Measurements from ENCODE around the gene GGTLC1. TPM values are rescaled to one million over a fixed set of nuclear protein-coding genes. Genes with fewer than 3 reads are reported as not detected.
"Not testable (repeated sequence)": the region's sequence is repeated elsewhere in the genome, so short reads cannot be mapped to it uniquely, and the experiment has no call there.

GGTLC1 gene
- total RNA-seq, 1 donor from 2014 or later: not detected

DNA sequence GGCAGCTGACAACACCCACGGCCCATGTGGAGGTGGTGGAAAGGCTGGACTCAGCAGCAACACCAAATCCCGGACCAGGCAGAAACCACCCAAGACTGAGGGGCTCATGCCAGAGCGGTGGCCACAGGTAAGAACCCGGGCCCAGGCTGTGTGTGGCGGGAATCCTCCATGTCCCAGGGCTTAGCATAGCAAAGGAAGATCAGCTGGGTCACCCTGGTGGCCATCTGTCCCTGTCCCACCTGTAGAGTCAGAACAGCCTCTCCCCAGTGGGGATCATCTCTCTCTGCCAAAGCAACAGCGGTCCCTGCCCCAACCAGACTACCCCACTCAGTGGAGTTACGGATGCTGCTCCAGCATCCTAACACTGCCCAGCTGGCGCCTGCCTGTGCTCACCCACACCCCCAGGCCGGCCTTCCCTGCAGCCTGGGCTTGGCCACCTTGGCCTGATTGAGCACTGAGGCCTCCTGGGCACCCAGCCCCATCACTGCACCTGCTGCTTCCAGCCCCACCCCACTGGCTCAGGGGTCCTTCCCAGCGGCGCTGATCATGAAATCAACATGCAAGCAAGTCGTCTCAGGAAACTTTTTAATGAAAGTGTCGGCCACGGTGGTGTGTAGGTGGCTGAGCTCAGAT, 5.5 kb upstream of the GGTLC1 start:
- not testable (repeated sequence) for DNase-seq (ENCODE audit: low spot score)

DNA sequence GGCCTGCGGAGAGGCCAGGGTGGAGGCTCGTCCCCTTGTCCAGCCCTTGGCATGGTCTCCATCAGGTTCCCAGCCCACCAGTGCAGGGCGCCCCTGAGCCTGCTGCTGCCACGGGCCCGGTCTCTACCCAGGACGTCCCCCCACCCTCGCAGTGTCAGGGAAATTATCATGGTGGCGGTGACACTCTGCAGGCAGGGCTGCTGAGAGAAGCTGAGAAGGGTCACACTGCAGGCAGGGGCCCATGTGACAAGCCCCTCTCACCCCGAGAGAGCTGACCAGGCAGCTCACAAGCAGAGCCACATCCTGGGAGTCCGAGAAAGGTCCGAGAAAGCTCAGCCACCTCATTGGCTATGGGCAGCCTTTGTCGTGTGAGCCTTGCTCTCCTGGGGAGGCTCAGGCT, 4.9 kb upstream of the GGTLC1 start:
- not testable (repeated sequence) for DNase-seq (ENCODE audit: low spot score)

DNA sequence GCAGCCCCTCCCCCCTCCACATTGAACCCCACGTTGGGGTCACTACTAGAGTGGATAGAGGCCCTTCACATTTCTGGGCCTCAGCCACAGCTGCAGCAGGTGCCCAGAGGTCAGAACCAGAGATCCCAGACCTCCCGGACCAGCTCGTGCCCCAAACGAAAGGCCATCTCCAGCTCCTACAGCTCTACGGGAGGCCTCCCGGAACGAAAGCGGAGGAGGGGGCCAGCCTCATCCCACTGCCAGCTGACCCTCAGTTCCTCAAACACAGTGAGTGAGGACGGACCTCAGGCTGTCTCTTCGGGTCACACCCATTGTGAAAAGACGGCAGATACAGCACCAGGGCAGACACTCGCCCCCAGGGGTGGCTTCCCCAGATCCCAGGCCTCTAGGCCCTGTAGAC, 1.7 kb upstream of the GGTLC1 start:
- not testable (repeated sequence) for DNase-seq (ENCODE audit: low spot score)

DNA sequence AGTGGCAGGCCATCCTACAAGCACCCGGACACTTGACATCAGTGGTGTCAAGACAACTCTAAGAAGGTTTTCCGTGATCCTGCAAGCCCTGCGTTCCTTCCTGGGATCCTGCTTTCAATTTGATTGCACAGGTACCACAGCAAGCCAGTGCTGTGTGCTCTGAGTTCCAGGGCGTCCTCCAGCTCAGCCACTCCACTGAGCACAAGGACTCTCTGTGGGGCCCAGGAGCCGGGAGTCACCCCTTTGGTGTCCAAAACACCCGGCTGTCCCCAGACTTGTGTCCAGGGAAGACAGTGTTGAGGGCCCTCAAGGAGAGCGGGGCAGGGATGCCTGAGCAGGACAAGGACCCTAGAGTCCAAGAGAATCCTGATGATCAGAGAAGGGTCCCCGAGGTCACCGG, 387 bp upstream of the GGTLC1 start:
- DNase-seq (ENCODE audit: low spot score): not testable (repeated sequence)

DNA sequence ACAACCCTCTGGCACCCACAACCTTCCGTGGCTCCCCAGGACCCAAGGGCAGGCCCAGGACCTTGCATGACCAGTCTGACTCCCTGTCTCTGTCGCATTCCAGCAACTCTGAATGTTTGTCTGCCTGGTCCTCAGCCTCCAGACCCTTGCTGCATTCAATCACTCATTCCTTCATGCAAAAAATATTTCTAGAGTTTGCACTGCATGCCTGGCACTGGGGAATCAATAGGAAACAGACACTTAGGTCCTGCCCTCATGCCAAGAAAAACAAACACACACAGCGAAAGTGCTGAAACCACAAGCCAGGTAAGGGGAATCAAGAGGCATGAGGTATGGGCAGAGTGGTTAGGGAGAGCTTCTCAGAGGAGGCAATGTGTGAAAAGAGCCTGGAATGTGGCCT, 1.9 kb downstream of the GGTLC1 start:
- DNase-seq (ENCODE audit: low spot score): not testable (repeated sequence)

DNA sequence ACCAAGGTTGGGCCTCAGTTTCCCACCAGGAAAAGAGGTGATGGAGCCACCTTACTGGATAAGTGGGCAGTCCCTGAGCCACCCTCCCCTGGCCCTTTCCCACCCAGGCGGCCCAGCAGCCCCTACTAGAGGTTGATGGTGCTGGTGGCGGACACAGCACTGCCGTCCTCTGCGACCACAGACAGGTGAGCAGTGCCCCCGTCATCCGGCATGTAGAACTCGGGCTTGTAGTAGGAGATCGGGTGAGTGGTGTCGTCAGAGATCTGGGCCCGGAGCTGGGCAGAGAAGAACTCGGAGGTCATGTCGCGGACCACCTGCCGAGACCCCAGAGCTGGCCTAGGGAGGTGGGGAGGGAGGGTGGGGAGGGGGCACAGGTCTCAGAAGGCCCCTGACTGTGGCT, 2.3 kb downstream of the GGTLC1 start:
- DNase-seq (ENCODE audit: low spot score): not testable (repeated sequence)

DNA sequence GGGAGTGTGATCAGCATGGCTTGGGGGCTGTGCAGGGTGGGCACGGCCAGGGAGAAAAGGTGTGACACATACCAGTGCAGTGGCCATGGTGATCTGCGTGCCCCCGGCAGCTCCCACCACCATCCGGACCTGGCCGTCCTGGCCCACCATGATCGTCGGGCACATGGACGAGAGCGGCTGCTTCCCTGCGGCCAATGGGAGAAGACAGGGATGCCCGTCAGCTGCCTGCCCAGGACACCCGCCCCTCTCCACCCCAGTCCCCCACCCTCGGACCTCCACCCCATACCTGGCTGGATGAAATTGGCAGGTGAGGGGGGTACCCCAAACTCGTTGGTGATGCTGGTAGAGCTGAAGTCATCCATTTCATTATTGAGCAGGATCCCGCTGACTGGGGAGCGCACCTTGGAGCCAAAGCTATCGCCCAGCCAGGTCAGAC, 2.8 kb downstream of the GGTLC1 start:
- DNase-seq (ENCODE audit: low spot score): not testable (repeated sequence)

DNA sequence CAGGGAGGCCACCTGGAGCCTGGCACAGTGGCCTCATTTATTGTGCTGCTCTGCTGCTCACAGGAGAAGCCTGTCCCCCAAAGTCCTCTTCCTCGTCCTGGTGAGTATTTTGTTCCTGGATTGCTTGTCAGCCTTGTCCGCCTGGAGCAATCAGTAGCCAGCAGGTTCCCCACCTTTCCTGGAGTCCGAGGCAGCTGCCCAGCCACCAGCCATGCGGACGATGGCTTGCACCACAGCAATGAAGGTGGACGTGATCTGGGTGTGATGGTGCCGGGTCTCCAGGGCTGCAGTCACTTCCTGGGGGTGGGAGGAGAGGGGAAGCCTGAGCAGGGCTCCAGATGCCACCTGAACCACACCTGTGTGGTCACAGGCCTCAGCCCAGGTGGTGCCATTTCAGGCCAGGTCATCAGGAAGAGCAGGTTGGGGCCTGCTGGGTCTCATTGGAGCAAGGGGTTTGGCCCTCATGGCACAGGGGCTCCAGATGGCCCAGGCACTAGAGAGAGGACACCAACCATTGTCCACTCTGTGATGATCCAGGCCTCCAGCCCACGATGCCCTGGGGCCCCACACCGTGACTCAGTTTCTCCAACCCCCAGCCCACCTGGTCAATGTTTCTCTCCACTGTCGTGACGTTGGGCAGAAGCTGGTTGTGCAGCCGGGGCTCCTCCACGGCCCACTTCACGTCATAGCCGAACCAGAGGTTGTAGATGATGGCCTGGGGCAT, 3.4 kb downstream of the GGTLC1 start:
- not testable (repeated sequence) for DNase-seq (ENCODE audit: low spot score)

DNA sequence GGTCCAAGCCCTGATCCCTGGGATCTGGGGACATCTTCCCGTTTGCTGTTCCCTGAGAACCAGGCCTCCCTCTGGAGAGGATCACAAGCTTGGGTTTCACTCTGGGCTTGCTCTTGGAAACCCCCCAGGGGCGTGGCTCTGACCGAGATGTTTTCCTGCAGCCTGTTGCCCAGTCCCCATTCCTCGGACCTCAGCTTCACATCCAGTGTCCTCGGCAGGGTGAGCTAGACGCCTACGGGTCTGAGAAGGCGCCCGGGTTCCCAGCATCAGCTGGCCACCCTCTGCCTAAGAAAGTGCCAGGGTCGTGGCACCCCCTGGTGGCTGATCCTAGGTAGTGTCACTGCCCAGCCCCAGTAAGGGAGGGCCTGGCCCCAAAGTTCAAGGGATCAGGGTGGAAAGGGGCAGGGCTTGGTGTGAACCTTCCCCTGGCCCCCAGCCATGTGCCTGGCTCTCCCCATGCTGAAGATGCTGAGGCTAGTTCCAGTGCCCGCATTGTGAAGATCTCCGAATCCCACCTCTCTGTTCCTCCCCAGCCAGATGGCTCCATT, 4.0 kb downstream of the GGTLC1 start:
- not testable (repeated sequence) for DNase-seq (ENCODE audit: low spot score)

DNA sequence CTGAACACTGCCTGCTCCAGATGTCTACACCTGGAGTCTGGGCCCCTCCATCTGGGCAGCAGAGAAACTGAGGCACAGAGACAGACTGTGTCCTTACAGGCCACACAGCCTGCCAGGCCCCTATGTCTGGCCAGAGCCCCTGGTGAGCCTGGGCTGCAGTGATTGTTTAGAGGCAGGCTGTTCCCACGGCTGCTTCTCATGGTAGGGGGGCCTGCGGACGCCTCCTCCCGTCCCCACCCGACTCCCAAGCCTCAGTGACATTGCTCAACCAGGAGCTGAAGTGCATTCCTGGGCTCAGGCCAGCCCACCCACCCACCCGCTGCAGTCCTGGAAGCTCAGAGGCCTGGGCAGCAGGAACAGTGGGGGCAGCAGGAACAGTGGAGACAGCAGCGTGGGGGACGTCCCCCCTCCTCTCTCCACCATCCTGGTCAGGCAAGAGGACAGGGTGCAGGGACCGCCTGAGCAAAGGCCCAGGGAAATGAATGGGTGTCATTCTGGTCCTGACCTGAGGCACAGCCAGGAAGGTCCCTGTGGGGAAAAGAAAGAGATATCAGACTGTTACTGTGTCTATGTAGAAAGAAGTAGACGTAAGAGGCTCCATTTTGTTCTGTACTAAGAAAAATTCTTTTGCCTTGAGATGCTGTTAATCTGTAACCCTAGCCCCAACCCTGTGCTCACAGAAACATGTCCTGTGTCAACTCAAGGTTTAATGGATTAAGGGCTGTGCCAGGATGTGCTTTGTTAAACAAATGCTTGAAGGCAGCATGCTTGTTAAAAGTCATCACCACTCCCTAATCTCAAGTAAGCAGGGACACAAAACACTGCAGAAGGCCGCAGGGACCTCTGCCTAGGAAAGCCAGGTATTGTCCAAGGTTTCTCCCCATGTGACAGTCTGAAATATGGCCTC, 6.2 kb downstream of the GGTLC1 start:
- DNase-seq (ENCODE audit: low spot score): peak; percentile 4

DNA sequence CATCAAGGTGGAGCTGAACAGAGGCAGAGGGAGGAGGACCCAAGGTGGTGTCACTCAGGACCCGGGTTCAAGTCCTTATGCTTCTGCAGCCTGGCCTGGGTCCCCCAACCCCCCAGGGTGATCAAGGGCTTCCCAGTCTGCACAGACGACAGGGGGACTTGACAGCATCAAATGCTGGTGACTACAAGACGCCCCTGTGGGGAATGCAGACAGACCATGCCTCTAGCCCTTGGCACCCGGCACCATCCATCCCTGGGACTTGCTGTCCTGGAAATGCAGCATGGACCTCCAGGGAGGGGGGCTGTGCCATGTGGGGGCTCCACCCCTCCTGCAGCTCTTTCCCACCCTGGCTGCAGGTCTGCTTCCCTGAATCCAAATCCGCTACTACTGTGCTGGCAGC, 7.1 kb downstream of the GGTLC1 start:
- not testable (repeated sequence) for DNase-seq (ENCODE audit: low spot score)

DNA sequence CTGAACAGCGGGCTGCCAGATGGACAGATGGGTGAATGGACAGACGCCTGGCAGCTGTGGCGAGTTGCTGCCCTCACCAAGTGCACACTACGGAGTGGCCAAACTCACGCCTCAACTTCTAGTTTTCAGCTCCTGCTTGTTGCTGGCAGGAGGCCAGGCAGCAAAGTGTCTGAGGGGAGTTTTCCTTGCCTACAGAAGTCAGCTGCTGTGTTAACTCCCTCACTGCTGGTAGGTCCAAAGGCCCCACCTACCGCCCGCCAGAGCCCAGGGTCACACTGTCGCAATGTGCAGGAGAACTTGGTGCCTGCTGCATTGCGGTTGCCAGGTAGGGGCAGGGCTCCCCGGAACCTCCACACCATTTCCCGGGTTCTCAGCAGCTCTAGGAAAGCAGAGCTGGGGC, 7.6 kb downstream of the GGTLC1 start:
- peak; percentile 7 for DNase-seq (ENCODE audit: low spot score)

DNA sequence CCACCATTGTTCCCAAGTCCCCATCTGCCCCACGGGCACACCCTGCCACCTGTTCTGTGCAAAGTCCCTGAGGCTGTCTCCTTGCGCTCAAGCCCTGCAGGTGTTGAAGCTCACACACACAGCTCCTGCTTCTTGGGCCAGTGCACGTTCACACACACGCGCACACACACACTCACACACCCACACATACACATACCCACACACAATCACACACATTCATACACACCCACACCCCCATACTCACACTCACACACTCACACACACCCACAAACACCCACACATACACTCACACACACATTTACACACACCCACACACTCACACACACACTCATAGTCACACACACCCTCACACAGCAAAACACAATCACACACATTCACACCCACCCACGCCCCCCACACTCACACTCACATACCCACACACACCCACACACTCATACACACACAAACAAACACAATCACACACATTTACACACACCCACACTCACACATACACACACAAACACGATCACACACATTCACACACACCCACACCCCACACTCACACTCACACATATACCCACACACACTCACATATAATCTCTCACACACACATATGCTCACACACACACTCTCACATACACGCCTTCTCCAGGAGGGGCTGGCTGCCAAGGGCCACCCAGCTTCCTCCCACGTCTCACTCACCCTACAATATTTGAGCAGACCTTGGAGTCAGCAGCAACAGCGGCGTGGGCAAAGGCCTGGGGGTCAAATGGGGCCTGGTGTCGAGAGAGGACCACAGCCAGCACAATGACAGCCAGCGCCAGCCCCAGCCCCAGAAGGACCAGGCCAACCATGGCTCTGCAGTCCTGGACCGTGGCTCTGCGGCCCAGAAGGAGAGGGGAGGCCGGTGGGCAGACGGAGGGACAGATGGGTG, 8.4 kb downstream of the GGTLC1 start:
- DNase-seq (ENCODE audit: low spot score): not testable (repeated sequence)

DNA sequence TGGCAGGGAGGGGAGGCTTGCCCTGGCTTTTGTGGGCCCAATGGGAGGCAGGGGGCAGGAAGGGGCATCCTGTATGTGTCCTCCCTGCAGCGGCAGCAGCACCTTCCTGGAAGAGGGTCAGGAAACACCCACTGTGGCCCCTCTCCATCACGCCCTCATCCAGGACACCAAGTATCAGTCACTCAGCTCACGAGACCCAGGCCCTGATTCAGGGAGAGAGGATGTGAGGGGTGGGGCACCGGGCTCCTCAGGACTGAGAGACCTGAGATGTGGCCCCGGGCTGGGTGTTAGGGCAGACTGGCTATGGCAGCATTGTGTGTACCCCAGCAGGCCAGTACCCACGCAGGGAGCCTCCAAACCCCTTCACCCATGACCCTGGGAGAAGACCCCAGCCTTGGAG, 9.2 kb downstream of the GGTLC1 start:
- not testable (repeated sequence) for DNase-seq (ENCODE audit: low spot score)

DNA sequence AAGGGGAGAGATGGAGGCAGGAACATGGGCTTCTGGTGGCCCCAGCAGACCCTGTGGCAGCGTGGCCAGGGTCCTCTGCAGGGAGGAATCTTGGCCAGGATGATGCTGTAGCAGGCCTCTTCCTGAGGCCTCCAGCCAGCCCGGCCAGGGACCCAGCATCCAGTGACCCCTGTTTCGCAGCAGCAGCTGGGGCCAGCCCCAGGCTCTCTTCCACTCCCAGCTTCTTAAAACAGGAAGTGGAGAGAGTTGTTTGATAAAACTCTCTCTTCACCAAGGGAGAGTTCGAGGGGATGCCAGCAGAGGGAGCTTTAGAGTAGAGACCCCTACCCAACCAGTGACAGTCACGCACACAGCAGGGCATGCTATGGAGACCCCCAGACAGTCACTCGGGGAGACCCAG, 10.1 kb downstream of the GGTLC1 start:
- not testable (repeated sequence) for DNase-seq (ENCODE audit: low spot score)

DNA sequence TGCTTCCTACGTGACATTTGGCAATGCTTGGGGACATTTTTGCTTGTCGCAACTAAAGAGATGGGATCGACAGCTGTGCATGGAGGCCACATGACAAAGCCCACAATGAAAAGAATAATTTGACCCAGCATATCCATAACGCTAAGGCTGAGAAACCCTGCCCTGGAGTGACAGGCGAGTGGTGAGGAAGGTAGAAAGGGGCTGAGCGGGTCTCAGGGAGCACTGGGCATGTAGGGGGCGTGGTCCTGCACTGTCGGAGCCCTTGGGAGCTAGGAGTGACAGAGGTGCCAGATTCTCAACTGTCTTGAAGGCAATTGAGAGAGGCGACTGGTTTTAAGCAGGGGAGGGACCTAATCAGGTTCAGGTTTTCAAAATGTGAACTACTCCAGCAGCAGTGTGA, 13.6 kb downstream of the GGTLC1 start:
- DNase-seq (ENCODE audit: low spot score): no peak

DNA sequence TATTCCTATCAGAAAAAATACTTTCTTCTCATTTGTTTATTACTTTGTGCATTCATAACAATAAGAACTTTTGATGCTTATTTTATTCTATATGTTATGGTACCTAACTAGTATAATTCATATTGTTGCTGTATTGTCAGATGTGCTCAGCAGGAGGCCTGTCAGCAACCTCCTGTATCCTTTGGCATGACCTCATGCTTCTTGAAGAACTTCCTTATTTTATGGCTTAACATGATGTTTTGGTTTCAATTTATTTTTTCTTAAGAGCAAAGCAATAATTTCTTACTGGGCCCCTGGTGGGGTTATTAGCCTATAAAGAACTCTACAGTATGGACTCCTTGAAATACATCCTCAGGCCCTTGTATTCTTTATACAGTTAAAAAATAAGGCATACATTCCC, 17.3 kb downstream of the GGTLC1 start:
- no peak for DNase-seq (ENCODE audit: low spot score)

DNA sequence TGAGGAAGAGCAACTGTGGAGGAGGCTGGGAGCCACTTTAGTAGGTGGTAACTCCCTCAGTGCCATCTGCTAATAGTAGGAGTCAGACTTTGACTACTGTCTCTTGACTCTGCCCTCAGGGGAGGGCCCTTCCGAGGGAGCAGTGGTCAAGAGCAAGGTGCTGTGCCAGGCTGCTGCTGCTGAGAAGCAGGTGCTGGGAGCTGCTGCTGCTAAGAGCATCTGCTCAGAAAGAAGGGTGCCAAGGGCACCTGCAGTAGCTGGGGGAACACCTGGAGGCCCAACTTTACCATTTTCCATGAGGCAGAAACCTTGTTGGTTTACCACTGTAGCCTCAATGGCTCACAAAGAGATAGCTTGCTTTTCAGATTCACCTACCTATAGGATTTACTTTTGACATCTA, 18.5 kb downstream of the GGTLC1 start:
- DNase-seq (ENCODE audit: low spot score): no peak

DNA sequence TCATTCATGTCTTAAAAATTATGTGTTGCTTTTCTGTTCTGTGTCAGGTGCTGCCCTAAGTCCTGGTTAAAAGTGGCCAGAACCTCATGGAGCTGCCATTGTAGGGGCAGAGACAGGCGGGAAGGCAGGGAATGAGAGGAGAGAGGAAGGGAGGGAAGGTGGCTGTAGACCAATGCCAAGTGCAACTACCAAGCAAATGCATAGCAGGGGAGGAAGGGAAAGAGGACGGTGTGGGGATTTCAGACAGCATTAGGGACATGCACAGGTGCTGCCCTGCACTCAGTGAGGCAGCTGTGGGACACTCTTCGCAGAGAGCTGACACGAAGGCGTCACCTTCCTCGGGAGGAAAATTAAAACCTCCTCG, 21.0 kb downstream of the GGTLC1 start:
- no peak for DNase-seq (ENCODE audit: low spot score)

DNA sequence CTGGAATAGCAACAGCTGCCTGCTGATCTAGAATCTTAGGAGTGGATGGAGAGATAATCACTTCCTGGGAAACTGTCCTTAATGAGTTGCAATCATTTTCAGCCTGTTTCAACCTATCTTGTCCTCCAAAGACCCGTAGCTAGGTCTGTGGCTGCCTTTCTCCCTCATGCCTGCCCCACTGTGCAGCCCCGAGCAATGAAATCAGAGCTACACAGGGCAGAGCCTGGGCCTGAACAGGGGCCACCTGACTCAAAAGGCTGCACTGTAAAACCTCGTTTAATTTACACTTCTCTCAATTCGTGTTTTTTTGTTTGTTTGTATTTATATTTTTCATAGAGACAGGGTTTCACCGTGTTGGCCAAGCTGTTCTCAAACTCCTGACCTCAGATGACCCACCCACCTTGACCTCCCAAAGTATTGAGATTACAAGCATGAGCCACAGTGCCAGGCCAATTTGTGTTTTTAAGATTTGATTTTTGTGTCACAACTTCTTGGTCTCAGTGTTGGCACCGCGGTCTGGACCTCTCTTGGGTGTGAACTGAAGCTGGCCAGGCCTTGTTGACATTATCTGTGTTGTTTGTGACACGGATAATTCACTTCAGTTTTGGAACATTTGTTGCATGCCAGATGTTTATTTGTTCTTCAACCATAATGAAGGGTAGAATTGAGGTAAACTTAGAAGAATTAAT, 21.5 kb downstream of the GGTLC1 start:
- no peak for DNase-seq (ENCODE audit: low spot score)

All from umbilical cord (tissue), 2 donors.